Brain pericyte (primary cell): ENCODE results near the gene GNB3.
"Not testable (repeated sequence)": the region's sequence is repeated elsewhere in the genome, so short reads cannot be mapped to it uniquely, and the experiment has no call there.

Experiments used
- DNase-seq: peaks from one replicate; pipeline ENCODE4 v3.0.0-alpha.2; 2012; ENCODE audit warnings: low read depth, low spot score

Gene GNB3

GRCh38 chr12:6860116-6860515 lies 19.4 kb downstream of the GNB3 start:
- DNase-seq = no peak

GRCh38 chr12:6860942-6861341 lies 20.2 kb downstream of the GNB3 start:
- no peak for DNase-seq

DNA sequence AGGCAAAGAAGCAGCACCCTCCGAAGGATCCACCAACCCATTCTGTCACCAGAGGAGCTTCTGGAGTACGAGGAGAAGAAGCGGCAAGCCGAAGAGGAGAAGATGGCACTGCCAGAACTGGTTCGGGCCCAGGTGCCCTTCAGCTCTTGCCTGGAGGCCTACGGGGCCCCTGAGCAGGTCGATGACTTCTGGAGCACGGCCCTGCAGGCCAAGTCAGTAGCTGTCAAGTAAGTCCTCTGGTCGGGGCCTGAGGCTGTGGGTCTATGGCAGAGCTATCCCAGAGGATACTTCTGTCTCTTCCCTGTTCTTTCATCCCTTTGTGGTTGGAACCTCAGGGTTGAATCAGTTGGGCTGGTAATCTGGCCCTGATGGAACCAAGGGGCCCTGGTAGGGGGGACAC lies 20.7 kb downstream of the GNB3 start:
- DNase-seq = no peak

GRCh38 chr12:6863033-6863432 lies 22.3 kb downstream of the GNB3 start:
- DNase-seq = no peak

- no peak for DNase-seq
Measured at GRCh38 chr12:6863586-6864321, 23.0 kb downstream of the GNB3 start.

DNA sequence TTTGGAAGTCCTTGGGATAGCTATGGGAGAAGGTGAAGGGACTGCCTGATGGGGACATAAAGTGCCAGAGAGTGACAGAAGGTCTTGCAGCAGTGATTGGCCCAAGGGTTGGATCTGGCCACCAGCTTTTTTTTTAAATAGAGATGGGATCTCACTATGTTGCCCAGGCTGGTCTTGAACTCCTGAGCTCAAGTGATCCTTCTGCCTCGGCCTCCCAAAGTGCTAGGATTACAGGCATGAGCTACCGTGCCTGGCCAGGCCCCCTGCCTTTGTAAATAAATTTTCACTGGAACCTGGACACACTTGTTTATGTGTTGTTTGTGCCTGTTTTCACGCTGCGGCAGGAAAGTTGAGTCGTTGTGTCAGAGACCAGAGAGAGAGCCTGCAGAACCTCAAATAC lies 24.6 kb downstream of the GNB3 start:
- DNase-seq = not testable (repeated sequence)

DNA sequence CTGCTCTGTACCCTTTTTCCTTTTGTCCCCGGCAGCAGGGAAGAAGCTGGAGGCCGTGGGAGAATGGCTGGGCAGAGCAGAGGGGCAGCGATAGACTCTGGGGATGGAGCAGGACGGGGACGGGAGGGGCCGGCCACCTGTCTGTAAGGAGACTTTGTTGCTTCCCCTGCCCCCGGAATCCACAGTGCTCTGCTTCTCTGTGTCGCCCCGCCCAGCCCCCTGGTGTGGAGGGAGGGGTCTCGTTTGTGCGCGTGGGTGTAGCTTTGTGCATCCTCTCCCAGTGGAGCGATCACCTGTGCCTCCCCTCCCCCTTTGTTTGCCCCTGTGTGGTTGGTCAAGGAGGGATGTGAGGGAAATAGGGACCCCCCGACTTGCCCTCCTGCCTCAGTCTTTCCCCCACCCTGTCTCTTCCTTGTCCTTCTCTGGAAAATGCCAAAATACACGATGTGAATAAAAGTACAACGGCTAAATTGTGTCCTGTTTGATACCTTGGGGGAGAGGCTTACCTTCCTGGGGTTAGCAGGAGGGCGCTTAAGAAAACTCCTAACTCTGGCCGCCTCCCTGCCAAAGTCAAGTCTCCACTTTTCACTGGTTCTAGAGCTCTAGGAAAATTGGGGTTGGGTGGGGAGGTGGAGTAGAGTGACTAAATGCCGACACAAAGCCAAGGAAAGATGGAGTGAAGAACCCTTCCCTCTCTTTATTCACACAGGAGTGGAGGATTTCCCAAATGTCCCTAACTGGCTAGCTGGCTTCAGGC lies 25.6 kb downstream of the GNB3 start:
- DNase-seq = no peak

- DNase-seq = no peak
Measured at GRCh38 chr12:6866920-6867412, 26.2 kb downstream of the GNB3 start.

DNA sequence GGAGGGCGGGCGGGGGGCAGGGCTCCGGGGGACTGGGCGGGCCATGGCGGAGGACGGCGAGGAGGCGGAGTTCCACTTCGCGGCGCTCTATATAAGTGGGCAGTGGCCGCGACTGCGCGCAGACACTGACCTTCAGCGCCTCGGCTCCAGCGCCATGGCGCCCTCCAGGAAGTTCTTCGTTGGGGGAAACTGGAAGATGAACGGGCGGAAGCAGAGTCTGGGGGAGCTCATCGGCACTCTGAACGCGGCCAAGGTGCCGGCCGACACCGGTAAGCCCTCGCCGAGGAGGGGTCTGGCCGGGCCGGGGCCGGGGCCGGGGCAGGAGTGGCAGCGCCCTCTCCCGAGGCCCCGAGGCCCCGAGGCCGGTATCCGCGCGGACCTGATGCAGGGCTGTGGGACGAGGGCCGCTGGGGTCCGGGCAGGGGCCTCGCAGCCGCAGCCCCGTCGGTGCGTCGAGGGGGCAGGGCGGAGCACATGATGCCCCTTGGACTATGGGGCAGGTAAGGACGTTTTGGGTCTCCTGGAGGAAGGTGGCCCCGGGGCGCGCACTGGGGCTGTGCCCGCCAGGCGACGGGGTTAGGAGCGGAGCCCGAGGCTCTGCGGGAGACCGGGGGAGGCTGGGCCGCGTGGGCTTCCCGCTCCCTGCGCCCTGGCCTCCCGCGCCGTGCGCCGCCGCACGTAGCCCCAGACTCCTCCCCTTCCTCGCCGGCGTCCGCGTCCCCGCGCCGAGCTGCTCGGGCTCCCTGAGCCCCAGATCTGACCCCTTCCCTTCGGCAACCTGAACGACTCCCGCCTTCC lies 26.9 kb downstream of the GNB3 start, which contains the start of gene TPI1:
Gene TPI1, plus strand, starts transcription at position 119 of the 798 bp plus-strand sequence. Its CDS starts 36 bp downstream, at position 155.
- DNase-seq = no peak

GRCh38 chr12:6868211-6869048 lies 27.7 kb downstream of the GNB3 start:
- no peak for DNase-seq

GRCh38 chr12:6869049-6870021 lies 28.6 kb downstream of the GNB3 start:
- DNase-seq = no peak

GRCh38 chr12:6870304-6870703 lies 29.6 kb downstream of the GNB3 start:
- DNase-seq = not testable (repeated sequence)

GRCh38 chr12:6871052-6871957 lies 30.6 kb downstream of the GNB3 start:
- no peak for DNase-seq

- no peak for DNase-seq
Measured at GRCh38 chr12:6872073-6873048, 31.6 kb downstream of the GNB3 start.

GRCh38 chr12:6873094-6874014 lies 32.6 kb downstream of the GNB3 start, which contains the start of gene SPSB2:
Gene SPSB2 (minus strand): TSS chr12:6873303. CDS start chr12:6872901, 402 bp downstream.
- DNase-seq = peak; percentile 82

DNA sequence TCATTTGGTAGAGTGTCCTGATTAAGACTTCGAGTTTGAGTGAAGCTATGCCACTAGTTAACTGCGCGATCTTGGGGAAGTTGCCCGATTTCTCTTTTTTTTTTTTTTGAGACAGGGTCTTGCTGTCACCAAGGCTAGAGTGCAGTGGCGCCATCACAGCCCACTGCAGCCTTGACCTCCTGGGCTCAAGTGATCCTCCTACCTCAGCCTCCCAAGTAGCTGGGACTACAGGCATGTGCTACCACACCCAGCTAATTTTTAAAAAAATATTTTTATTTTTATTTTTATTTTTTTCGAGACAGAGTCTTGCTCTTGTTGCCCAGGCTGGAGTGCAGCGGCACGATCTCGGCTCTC lies 33.3 kb downstream of the GNB3 start:
- not testable (repeated sequence) for DNase-seq
